AG04449 (cell line): Measurements from ENCODE around the gene SLC12A8.

ENCODE experiments used
- CTCF ChIA-PET: fragments of 350-600 bp; formaldehyde crosslinking; extraction: SDS; loops from one replicate; lab custom pipeline; 2021; ENCODE audit warnings: antibody characterized with exemption; lab: Yijun Ruan, JAX
- POLR2A ChIA-PET: fragments of 400-600, 350-600 bp; formaldehyde crosslinking; extraction: SDS; loops from one replicate; lab custom pipeline; 2020; ENCODE audit warnings: antibody characterized with exemption, inconsistent platforms; lab: Yijun Ruan, JAX
- DNase-seq: peaks from one replicate; pipeline ENCODE4 v3.0.0-alpha.2; 2010; ENCODE audit warnings: low read depth, low spot score
- H3K4me3 ChIP-seq: 2 replicates; pipeline ENCODE4 v1.5.1; 2011; ENCODE audit warnings: low read depth, mild to moderate bottlenecking, control low read depth, low read length
- CTCF ChIP-seq: IDR thresholded peaks from one replicate; pipeline ENCODE4 v1.5.1; 2011; ENCODE audit warnings: mild to moderate bottlenecking, moderate library complexity, low read length, control low read depth, inconsistent platforms; ENCODE audit not compliant: insufficient read depth; ENCODE audit errors: missing control alignments

The SLC12A8 gene

GRCh38 chr3:125250973-125251372 lies 38.4 kb upstream of the SLC12A8 start:
- no peak overlapping the region for H3K4me3 ChIP-seq
- ChIA-PET POLR2A (no interaction called here), CTCF (no interaction called here)
- no peak for DNase-seq
- no peak for TF ChIP-seq CTCF

GRCh38 chr3:125246237-125246636 lies 33.7 kb upstream of the SLC12A8 start:
- CTCF ChIA-PET, result no interaction called here
- no peak for DNase-seq
- H3K4me3 ChIP-seq, result no peak overlapping the region
- POLR2A ChIA-PET, result interaction anchor here (0.7 kb wide), 1 partner anchor 129 kb away, joined by 3 read pairs; no protein-coding TSS in a partner anchor
- no peak for TF ChIP-seq CTCF

- CTCF ChIA-PET, result no interaction called here
Measured at GRCh38 chr3:125245521-125245920, 33.0 kb upstream of the SLC12A8 start.

GRCh38 chr3:125240496-125240895 lies 27.9 kb upstream of the SLC12A8 start:
- no peak overlapping the region for H3K4me3 ChIP-seq
- DNase-seq, result no peak
- no peak for TF ChIP-seq CTCF
- POLR2A ChIA-PET, result no interaction called here
- CTCF ChIA-PET, result no interaction called here

More at GRCh38 chr3:125245521-125245920, 33.0 kb upstream of the SLC12A8 start:
- H3K4me3 ChIP-seq, result no peak overlapping the region
- DNase-seq, result no peak
- no peak for TF ChIP-seq CTCF
- POLR2A ChIA-PET, result interaction anchor here (0.7 kb wide), 1 partner anchor 128 kb away, joined by 3 read pairs; no protein-coding TSS in a partner anchor

GRCh38 chr3:125239266-125239665 lies 26.7 kb upstream of the SLC12A8 start:
- CTCF ChIA-PET, result no interaction called here
- no peak for DNase-seq
- TF ChIP-seq CTCF, result no peak
- no peak overlapping the region for H3K4me3 ChIP-seq
- POLR2A ChIA-PET, result no interaction called here

GRCh38 chr3:125238759-125239158 lies 26.2 kb upstream of the SLC12A8 start:
- no peak for DNase-seq
- no peak overlapping the region for H3K4me3 ChIP-seq
- no peak for TF ChIP-seq CTCF
- ChIA-PET POLR2A (no interaction called here), CTCF (no interaction called here)
